ENCODE results near the gene GRHL3. TPM values are rescaled to one million over a fixed set of nuclear protein-coding genes. Genes with fewer than 3 reads are reported as not detected.

The GRHL3 gene
- total RNA-seq, 1 experiment from 2014 or later, result 2.5 TPM

DNA sequence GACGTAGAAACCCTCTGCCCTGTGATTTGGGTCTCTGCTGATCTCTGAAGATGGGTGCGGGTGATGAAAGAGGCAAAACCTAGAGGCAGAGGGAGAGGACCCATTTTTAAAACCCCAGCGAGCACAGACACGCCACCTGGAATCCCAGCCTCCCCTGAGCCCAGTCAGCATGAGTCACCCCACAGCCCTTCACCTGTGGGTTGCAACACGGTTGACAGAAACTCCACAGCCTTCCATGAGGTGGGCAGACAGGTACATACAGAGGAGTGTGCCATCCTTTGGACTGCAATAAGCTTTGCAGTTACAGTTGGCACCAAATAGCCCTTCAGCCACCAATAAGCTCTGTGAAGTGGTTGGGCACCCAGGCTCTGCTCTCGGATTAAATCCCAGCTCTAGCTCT is 2.1 kb upstream of the GRHL3 start:
- ATAC-seq (no peak), DNase-seq (ENCODE audit: low spot score) (no peak)
- Mint-ChIP-seq H3K27me3 (ENCODE audit: low read depth) (peaks cover 26% of the 10 kb centered on the region), H3K36me3 (no peaks in the 10 kb centered on the region), H3K4me1 (peaks cover 41% of the 10 kb centered on the region), H3K4me3 (no peak overlapping the region), H3K9me3 (no peaks in the 10 kb centered on the region), H3K27ac (no peak overlapping the region)
- POLR2A ChIA-PET, result no interaction called here
- CTCF ChIA-PET, result interaction anchor here (0.8 to 6.1 kb wide), 6 partner anchors 9 to 1532 kb away, joined by 3 to 39 read pairs (median 6); no protein-coding TSS in a partner anchor
- no peak for TF ChIP-seq ZNF219 (CRISPR knock-in tag; IDR thresholded peaks at IDR 0.05; ENCODE audit: borderline replicate concordance)
- TF ChIP-seq IRF2 (CRISPR knock-in tag; IDR thresholded peaks at IDR 0.05; ENCODE audit: borderline replicate concordance, low read depth), result no peak
- no peak for TF ChIP-seq ETV6 (CRISPR knock-in tag; IDR thresholded peaks at IDR 0.05)
- TF ChIP-seq, protein P1, sequence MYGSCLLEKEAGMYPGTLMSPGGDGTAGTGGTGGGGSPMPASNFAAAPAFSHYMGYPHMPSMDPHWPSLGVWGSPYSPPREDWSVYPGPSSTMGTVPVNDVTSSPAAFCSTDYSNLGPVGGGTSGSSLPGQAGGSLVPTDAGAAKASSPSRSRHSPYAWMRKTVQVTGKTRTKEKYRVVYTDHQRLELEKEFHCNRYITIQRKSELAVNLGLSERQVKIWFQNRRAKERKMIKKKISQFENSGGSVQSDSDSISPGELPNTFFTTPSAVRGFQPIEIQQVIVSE (CRISPR knock-in tag; IDR thresholded peaks at IDR 0.05; ENCODE audit: borderline replicate concordance), result no peak
- no peak for TF ChIP-seq TP53 (CRISPR knock-in tag; IDR thresholded peaks at IDR 0.05)
- no peak for TF ChIP-seq FOXK1 (CRISPR knock-in tag; IDR thresholded peaks at IDR 0.05)
- no peak for TF ChIP-seq ZBTB21 (CRISPR knock-in tag; IDR thresholded peaks at IDR 0.05; ENCODE audit: borderline replicate concordance)
- TF ChIP-seq ESRRA (CRISPR knock-in tag; IDR thresholded peaks at IDR 0.05; ENCODE audit: borderline replicate concordance), result no peak
- TF ChIP-seq, protein P2, sequence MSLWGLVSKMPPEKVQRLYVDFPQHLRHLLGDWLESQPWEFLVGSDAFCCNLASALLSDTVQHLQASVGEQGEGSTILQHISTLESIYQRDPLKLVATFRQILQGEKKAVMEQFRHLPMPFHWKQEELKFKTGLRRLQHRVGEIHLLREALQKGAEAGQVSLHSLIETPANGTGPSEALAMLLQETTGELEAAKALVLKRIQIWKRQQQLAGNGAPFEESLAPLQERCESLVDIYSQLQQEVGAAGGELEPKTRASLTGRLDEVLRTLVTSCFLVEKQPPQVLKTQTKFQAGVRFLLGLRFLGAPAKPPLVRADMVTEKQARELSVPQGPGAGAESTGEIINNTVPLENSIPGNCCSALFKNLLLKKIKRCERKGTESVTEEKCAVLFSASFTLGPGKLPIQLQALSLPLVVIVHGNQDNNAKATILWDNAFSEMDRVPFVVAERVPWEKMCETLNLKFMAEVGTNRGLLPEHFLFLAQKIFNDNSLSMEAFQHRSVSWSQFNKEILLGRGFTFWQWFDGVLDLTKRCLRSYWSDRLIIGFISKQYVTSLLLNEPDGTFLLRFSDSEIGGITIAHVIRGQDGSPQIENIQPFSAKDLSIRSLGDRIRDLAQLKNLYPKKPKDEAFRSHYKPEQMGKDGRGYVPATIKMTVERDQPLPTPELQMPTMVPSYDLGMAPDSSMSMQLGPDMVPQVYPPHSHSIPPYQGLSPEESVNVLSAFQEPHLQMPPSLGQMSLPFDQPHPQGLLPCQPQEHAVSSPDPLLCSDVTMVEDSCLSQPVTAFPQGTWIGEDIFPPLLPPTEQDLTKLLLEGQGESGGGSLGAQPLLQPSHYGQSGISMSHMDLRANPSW (CRISPR knock-in tag; conservative IDR thresholded peaks at IDR 0.05; ENCODE audit: low read depth), result no peak
- no peak for TF ChIP-seq ATF1 (CRISPR knock-in tag; IDR thresholded peaks at IDR 0.05)
- TF ChIP-seq, protein P3, sequence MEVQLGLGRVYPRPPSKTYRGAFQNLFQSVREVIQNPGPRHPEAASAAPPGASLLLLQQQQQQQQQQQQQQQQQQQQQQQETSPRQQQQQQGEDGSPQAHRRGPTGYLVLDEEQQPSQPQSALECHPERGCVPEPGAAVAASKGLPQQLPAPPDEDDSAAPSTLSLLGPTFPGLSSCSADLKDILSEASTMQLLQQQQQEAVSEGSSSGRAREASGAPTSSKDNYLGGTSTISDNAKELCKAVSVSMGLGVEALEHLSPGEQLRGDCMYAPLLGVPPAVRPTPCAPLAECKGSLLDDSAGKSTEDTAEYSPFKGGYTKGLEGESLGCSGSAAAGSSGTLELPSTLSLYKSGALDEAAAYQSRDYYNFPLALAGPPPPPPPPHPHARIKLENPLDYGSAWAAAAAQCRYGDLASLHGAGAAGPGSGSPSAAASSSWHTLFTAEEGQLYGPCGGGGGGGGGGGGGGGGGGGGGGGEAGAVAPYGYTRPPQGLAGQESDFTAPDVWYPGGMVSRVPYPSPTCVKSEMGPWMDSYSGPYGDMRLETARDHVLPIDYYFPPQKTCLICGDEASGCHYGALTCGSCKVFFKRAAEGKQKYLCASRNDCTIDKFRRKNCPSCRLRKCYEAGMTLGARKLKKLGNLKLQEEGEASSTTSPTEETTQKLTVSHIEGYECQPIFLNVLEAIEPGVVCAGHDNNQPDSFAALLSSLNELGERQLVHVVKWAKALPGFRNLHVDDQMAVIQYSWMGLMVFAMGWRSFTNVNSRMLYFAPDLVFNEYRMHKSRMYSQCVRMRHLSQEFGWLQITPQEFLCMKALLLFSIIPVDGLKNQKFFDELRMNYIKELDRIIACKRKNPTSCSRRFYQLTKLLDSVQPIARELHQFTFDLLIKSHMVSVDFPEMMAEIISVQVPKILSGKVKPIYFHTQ (CRISPR knock-in tag; IDR thresholded peaks at IDR 0.05), result no peak
- no peak for TF ChIP-seq GTF2I (CRISPR knock-in tag; conservative IDR thresholded peaks at IDR 0.05)
- TF ChIP-seq, protein P4, sequence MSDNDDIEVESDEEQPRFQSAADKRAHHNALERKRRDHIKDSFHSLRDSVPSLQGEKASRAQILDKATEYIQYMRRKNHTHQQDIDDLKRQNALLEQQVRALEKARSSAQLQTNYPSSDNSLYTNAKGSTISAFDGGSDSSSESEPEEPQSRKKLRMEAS (CRISPR knock-in tag; IDR thresholded peaks at IDR 0.05), result no peak
- no peak for TF ChIP-seq RELA (CRISPR knock-in tag; IDR thresholded peaks at IDR 0.05; ENCODE audit: borderline replicate concordance)
- TF ChIP-seq, protein P5, sequence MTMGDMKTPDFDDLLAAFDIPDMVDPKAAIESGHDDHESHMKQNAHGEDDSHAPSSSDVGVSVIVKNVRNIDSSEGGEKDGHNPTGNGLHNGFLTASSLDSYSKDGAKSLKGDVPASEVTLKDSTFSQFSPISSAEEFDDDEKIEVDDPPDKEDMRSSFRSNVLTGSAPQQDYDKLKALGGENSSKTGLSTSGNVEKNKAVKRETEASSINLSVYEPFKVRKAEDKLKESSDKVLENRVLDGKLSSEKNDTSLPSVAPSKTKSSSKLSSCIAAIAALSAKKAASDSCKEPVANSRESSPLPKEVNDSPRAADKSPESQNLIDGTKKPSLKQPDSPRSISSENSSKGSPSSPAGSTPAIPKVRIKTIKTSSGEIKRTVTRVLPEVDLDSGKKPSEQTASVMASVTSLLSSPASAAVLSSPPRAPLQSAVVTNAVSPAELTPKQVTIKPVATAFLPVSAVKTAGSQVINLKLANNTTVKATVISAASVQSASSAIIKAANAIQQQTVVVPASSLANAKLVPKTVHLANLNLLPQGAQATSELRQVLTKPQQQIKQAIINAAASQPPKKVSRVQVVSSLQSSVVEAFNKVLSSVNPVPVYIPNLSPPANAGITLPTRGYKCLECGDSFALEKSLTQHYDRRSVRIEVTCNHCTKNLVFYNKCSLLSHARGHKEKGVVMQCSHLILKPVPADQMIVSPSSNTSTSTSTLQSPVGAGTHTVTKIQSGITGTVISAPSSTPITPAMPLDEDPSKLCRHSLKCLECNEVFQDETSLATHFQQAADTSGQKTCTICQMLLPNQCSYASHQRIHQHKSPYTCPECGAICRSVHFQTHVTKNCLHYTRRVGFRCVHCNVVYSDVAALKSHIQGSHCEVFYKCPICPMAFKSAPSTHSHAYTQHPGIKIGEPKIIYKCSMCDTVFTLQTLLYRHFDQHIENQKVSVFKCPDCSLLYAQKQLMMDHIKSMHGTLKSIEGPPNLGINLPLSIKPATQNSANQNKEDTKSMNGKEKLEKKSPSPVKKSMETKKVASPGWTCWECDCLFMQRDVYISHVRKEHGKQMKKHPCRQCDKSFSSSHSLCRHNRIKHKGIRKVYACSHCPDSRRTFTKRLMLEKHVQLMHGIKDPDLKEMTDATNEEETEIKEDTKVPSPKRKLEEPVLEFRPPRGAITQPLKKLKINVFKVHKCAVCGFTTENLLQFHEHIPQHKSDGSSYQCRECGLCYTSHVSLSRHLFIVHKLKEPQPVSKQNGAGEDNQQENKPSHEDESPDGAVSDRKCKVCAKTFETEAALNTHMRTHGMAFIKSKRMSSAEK (CRISPR knock-in tag; IDR thresholded peaks at IDR 0.05; ENCODE audit: borderline replicate concordance), result no peak
- TF ChIP-seq JAZF1 (CRISPR knock-in tag; IDR thresholded peaks at IDR 0.05), result no peak
